NCI-H2227 (cell line): ENCODE data around the gene ZBTB47.

Source experiments
- DNase-seq: peaks from one replicate; lab custom pipeline; 2025; ENCODE audit not compliant: unreplicated experiment; lab: John Stamatoyannopoulos, UW

ZBTB47 gene

DNA sequence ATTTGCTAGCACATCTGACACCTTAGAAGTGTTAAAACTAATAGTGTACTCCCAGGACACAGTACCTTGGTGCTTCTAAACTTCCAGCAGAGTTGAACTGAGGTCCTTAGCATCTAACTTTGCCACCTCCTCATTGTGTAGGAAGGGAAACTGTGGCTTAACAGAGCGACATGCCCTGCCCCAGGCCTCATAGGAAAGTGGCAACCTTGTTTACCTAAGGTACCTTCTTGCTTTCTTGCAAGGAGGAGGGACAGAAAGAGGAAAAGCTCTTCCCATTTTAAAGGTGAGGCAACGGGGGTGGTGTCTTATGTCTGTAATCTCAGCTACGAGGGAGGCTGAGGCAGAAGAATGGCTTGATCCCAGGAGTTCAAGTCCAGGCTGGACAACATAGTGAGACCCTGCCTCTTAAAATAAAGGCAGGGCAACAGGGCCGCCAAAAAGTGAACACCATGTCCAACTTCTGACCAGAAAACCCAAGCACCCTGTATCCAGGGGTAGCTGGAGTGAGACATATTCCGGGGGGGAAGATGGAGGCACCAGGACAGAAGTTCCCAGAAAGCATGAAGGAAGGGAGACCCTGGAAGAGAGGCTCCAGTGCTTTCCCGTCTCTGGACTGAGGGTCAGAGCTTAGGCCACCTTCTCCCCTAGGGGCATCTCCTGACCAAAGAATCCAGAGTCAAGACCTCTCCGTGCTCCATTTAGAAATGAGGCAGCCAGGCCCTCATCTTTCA, 31.3 kb downstream of the ZBTB47 start:
- DNase-seq: no peak

DNA sequence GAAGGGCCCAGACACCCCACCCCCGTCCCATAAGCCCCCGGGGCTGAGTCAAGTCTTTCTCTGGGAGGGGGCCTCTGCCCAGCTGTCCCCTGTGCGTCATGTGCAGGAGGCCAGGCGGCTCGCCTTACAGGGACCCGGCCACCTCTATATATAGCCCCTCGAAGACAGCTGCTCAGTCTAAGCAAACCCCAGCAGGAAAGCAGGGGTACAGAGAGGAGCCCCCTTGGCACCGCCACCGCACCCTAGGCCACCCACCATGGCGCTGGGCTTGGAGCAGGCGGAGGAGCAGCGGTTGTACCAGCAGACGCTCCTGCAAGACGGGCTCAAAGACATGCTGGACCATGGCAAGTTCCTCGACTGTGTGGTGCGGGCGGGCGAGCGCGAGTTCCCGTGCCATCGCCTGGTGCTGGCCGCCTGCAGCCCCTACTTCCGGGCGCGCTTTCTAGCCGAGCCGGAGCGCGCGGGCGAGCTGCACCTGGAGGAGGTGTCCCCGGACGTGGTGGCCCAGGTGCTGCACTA, 31.9 kb downstream of the ZBTB47 start, which contains the start of gene KLHL40:
KLHL40 (plus strand) TSS at position 175 of the 519 bp plus-strand sequence; CDS start at position 257, 82 bp downstream.
- no peak for DNase-seq

DNA sequence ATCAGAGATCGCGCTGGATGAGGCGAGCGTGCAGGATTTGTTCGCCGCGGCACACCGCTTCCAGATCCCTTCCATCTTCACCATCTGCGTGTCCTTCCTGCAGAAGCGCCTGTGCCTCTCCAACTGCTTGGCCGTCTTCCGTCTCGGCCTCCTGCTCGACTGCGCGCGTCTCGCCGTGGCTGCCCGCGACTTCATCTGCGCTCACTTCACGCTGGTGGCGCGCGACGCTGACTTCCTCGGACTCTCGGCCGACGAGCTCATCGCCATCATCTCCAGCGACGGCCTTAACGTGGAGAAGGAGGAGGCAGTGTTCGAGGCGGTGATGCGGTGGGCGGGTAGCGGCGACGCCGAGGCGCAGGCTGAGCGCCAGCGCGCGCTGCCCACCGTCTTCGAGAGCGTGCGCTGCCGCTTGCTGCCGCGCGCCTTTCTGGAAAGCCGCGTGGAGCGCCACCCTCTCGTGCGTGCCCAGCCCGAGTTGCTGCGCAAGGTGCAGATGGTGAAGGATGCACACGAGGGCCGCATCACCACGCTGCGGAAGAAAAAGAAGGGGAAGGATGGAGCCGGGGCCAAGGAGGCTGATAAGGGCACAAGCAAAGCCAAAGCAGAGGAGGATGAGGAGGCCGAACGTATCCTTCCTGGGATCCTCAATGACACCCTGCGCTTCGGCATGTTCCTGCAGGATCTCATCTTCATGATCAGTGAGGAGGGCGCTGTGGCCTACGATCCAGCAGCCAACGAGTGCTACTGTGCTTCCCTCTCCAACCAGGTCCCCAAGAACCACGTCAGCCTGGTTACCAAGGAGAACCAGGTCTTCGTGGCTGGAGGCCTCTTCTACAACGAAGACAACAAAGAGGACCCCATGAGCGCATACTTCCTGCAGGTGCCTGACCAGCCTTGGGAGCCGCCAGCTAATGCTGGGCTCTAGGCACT, 32.7 kb downstream of the ZBTB47 start:
- DNase-seq: no peak

DNA sequence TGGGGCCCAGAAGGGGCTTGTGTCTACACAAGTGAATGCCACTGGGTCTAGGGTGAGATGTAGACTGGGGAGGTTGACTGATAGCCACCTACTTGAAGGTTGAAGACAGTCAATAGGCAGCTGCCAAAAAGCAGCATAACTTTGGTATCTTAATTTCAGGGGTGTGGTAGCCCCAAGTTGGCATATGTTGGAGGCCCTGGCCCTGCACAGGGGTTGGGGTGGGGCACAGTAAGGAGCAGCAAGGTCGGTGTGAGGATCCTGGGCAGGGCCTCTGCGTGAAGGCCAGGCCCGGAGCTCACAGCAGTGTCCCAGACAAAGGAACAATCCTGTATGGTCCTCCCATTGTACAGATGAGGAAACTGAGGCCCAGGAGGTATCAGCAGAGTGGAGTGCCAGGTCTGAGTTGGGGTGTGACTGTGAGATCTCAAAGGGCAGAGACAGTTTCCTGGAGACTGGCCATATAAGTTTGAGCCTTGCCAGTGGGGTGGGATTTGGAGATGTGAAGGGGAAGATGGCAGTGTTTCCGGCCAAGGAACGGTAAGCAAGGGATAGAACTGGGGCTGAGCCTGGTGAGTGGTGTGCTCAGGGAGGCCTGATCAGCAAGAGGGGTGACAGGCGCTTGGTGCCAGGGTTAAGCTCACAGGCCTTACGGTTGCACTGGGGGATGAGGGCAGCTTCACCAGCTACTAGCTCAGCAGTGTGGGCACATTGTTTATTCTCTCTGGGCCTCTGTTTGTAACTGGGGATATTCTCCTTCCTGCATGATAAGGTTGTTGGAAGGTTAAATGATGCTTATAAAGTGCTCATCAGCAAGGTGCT, 33.5 kb downstream of the ZBTB47 start:
- DNase-seq: no peak

DNA sequence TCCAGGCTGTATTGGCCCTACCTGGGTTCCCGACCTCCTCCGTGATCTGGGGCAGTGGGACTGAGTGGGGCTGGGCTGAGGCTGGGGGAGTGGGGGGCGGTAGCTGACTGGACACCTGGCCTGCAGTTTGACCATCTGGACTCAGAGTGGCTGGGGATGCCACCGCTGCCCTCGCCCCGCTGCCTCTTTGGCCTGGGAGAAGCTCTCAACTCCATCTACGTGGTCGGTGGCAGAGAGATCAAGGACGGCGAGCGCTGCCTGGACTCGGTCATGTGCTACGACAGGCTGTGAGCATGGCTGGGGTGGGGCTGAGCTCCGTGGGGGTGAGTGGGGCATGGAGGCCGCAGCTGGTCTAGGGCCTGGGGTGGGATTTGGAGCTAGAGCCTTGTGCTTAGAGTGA, 34.5 kb downstream of the ZBTB47 start:
- no peak for DNase-seq

DNA sequence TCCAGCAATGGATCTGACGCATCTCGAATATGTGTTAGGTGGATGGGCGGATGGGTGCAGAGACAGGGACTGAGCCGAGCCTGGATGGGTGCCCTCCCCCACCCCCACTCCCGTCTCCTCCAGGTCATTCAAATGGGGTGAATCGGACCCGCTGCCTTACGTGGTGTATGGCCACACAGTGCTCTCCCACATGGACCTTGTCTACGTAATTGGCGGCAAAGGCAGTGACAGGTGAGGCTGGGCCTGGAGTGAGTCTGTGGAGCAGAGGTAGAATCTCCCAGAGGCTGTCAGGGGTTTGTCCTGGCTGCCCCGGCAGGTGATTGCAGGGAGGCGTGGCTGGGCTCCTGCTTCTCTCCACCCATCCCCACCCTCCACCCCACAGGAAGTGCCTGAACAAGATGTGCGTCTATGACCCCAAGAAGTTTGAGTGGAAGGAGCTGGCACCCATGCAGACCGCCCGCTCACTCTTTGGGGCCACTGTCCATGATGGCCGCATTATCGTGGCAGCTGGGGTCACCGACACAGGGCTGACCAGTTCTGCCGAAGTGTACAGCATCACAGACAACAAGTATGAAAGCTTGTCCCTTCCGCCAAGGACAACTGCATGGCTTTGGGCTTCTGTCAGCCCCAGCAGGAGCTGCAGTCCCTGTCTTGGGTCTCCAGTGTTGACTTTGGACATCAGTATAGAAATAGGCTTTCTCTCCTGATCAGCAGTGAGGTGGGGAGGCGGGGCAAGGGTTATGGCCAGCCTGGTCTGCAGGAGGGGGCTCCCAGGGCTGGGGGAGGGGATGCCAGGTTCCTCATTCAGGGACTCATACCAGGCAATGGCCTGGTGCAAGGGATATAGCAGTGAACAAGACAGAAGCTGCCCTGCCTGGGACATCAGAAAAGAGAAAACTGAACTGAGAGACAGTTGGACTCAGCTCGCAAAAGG, 35.3 kb downstream of the ZBTB47 start:
- DNase-seq: no peak

DNA sequence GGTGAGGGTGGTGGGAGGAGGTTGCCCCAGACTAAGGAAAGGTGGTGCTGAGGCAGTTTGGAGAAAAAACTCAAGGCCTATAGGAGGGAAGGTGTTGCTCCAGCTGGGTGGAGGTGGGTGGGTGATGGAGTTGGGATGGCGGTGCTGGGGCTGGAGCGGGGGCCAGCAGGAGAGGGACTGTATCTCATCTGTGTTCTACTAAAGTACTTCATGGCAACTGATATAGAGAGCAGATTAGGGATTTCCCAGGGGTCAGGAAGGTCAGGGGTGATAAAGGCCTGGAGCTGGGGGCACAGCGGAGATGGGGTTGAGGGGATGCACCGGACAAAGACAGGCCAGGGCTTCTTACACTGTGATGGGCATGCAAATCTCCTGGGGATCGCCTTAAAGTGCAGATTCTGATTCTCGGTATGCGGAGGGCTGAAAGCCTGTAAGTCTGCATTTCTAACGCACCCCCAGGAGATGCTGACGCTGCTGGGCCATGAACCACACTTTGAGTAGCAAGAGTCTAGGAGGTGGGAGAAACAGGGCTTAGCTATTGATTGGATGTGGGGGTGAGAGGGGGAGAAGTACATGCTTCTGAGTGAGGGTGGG, 36.0 kb downstream of the ZBTB47 start:
- no peak for DNase-seq

DNA sequence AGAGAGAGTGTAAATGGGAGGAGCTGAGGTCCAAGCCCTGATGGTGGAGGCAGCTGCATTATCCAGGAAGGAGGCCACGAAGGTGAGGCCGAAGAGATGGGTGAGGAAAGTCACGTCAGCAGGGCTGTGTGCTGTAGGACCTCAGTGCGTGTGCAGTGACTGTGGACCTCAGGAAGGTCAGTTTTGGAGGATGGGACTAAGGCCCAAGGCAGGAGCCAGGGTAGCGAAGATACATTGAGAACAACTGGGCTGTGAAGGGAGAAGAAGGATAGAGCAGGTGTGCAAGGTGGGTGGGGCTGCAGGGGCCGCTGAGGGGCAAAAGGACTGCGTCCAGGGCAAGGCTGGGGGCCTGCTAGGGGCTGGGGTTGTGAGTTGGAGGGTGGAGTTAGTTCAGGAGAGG, 36.7 kb downstream of the ZBTB47 start:
- no peak for DNase-seq

DNA sequence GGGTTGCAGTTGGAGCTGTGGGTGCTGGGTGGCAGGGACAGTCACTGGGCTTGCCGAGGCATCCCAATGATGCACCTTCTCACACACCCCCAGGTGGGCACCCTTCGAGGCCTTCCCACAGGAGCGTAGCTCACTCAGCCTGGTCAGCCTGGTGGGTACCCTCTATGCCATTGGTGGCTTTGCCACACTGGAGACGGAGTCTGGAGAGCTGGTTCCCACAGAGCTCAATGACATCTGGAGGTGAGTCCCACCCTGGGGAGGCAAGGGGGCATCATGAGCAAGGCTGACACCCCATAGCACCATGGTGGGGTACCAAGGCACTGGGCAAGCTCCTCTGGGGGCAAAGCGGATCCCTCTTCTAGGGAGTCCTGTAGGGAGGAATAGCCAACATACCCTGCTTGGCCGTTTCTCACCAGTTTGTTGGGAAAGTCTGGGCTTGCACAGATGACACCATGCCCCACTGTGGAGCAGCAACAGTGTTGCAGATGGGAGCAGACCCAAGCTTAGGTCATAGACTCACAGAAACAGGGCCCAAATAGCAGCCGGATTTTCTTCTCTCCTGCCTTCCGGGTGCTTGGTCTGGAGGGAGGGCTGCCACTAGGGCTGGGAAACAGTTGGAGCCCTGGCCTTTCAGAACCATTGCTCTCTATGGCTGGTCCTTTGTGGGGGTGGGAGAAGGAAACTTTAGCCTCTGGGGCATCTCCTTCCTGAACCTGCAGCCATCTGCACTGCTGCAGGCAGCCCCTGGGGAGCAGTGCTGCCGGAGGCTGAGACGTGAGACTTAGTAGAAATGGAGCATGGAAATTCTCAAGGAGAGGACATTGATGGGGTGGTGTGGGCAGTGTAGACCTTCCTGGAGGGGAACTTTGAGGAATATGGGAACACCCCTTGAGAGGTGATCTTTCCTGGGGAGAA, 37.5 kb downstream of the ZBTB47 start:
- no peak for DNase-seq

DNA sequence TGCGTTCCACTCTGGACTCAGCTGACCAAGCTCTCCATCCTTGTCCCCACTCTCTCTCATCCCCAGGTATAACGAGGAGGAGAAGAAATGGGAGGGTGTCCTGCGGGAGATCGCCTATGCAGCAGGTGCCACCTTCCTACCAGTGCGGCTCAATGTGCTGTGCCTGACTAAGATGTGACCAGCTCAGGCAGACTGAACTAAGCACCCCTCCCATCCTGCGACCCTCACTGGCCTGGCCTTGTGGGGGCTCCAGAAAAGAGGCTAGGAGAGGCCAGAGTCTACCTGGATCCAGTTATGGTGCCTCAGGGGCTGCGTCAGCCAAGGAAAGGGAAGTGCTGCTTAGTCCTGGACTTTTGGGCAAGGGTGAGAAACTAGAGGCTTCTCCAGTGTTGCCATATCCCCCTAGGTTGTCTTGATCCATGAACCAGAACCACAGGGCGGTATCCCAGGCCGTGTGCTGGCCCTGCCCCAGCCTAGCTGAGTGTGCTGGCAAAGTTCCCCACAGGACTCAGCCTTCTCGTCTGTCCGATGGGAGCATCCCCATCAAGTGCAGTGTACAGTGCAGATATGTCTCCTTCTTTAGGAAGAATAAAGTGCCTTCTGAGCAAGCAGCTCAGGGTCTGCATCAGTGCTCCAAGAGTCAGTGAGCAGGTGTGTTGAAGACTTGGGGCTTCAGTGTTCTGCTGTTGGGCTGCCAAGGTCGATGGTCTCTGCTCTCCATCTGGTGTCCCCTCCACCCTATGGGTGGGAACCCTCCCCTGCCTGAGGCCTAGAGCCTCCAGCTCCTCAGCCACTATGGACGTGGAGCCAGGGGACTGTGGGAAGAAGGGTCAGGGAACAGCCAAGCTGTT, 38.5 kb downstream of the ZBTB47 start:
- no peak for DNase-seq

DNA sequence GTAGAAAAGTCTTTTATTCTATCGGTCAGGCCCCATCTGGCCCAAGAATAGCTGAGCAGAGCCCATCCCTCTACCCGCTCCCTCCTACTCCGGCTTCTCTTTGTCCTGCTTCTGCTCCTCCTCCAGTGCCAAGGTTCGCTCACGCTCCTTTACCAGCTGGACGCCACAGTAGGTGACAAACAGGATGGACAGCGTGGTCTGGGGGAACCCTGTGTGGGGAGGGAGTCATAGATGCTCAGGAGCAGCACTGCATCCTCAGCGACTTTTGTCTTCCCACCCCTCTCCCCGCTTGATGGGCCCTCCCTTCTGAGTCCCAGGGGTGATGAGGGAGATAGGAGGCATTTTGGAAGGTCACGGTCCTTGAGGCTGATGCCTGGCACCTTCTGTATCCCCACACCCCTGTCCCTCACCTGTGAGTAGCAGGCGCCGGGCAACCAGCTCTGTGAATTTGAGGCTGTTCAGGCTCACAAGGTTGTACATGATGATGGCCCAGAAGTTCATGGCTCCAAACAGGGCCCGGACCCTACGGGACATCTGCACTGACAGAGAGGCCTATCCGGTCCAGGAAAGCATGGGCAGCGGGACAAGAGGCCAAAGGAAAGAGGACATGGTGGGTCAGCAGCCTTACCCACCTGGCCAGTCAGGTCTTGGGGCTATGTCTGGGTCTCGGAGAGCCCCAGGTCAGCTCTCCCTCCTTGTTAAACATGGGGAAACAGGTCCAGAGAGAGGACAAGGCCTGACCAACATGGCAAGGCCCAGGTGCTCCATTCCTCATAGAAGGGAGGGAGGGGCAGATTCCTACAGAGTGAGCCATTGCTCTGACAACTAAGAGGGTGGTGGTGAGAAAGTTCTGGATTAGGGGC, 39.4 kb downstream of the ZBTB47 start:
- no peak for DNase-seq

DNA sequence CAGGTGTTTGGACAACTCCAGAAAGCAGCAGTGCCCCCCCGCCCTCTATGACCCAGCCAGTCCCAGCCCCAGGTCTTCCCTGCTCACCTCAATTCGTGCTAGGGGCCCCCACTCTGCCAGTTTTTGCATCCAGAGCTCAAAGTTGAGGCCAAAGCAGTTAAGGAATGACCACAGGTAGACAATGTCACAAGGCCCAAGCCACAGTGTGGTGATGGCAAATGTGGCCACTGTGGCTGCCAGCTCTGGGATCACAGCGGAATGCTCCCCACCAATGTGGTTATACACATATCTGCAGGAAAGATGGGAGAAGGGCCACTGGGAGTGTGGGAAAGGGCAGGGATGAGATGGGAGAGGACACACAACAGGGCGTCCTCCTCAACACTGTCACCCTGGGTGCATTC, 40.0 kb downstream of the ZBTB47 start:
- no peak for DNase-seq

DNA sequence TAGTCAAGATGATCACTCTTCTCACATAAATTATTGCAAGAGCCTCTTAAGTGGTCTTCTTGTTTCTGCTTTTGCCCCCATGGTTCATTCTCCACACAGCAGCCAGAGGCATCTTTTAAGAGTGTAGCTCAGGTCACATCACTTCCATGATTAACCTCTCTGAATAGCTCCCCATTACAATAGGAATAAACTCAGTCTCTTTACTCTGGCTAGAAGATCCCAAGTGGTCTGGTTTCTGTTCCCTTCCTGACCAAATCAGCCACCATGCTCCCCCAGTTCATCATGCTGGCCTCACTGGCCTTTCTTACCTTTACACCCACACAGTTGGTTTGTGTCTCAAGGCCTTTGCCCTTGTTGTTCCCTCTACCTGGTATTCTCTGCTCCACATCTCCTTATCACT, 40.9 kb downstream of the ZBTB47 start:
- DNase-seq: no peak

DNA sequence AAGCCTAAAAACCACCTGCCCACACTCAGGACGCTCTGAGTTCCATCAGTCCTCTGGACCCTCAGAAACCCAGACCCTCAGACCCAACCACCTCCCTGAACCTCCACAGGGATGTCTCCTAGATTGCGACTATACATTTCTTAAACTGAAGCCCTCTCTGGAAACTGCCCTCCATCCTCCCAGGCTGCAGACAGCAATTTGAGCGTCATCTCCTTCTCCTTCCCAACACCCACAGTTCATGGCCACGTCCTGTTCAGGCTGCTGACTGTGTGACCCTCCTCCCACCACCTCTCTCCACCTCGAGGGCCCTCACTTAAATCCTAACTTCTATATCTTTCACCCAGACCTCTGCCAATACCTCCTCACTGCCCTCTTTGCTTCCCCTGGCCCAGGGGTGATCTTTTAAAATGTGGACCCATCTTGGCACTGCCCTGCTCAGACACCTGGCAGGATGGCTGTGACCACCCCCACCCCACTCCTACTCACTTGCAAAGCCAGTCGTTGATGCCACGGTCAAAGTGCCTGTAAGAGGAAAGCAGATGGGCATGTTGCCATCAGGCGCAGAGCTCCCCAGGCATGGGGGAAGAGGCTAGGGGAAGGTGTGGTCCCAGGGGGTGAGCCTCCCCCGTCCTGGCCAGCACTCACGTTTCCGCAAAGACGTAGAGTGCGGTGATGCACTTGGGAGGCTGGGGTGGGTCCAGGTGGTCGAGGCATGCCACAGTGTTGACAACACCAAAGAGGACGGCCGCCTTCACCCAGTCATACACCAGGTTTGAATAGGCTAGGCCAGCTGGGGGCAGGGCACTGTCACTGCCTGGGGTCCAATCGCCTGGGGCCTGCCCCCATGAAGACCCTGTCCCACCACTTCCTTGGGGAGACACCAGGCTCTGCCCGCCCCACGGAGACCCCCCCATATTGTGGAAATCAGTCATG, 43.1 kb downstream of the ZBTB47 start:
- no peak for DNase-seq

DNA sequence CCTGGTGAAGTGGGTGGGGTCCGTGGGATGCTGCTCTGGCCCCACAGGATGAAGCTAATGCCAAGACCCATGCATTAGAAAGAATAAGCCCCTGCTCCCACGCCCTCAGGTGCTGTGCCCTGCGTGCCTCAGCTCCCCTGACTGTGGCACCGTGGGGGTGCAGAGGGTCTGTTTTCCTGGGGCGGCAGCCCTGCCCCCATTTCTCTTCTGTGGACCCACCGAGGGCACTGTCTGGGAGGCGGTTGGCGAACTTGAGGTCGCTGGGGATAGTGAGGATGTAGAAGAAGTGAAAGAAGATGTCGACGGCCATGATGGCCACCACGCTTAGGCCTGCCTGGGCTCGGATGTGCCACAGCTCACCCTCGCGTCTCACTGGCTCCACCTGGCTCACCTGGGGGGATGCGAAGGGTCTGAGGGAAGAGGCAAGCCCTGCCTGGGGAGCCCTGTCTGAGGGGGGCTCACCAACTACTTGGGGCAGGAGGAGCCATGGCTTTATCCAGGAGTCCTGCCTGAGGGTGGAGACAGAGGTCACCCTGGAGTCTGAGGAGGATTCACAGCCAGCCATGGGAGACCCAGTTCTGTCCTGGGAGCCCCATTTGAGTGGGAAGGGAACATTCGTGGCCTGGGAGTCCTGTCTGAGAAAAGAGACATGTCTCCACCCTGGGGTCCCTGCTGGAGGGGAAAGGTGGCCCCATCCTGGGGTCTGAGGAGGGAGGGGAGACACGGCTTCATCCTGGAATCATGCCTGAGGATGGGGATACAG, 44.0 kb downstream of the ZBTB47 start:
- no peak for DNase-seq
